ENCODE results near the gene ARPC1A. TPM values are rescaled to one million over a fixed set of nuclear protein-coding genes. Genes with fewer than 3 reads are reported as not detected.

Gene ARPC1A
- total and polyA plus RNA-seq, 2 of the 8 experiments (the other 6 are each of a cell fraction or from before 2014, with no cell fraction given), result 123 to 155 TPM

DNA sequence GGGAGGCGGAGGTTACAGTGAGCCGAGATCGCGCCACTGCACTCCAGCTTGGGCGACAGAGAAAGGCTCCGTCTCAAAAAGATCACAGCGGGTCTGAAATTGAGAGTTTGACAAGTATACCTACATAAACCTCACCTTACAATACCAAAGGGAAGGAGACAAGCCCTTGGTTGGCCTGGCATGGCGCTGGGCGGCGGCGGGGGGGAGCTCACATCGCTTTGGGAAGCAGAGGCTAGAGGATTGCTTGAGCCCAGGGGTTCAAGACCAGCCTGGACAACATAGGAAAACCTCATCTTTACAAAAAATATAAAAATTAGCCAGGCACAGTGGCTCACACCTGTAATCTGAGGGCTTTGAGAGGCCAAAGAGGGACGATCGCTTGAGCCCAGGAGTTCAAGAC, 1.1 kb upstream of the ARPC1A start:
- no peak overlapping the region for H3K56ac ChIP-seq (replicated peaks; ENCODE audit: insufficient read length, low read depth, low read length)
- H2BK5ac ChIP-seq (ENCODE audit: low read depth, low read length), result no peak overlapping the region
- no peak overlapping the region for H3K23ac ChIP-seq (ENCODE audit: insufficient read length)
- TF ChIP-seq SP1 (IDR thresholded peaks at IDR 0.05; ENCODE audit: low read depth, low read length), result no peak
- TF ChIP-seq CTBP2 (IDR thresholded peaks at IDR 0.05; ENCODE audit: borderline replicate concordance, insufficient read depth, insufficient read length, low read length), result no peak
- no peak for TF ChIP-seq BCL11A (IDR thresholded peaks at IDR 0.05; ENCODE audit: low read depth in 2 of 2, low read length in 2 of 2)
- TF ChIP-seq EGR1 (IDR thresholded peaks at IDR 0.05; ENCODE audit: borderline replicate concordance, low read depth, low read length), result no peak
- no peak for TF ChIP-seq CBX8 (IDR thresholded peaks at IDR 0.05; ENCODE audit: borderline replicate concordance, low read depth, low read length)
- TF ChIP-seq SRF (IDR thresholded peaks at IDR 0.05; ENCODE audit: low read depth, low read length), result no peak
- TF ChIP-seq GABPA (IDR thresholded peaks at IDR 0.05; ENCODE audit: borderline replicate concordance, insufficient read depth, low read length), result no peak
- no peak for TF ChIP-seq HDAC2 (IDR thresholded peaks at IDR 0.05; ENCODE audit: borderline replicate concordance in 1 of 2, low read depth in 2 of 2, low read length in 2 of 2)
- no peak for TF ChIP-seq YY1 (IDR thresholded peaks at IDR 0.05; ENCODE audit: low read depth, low read length)
- TF ChIP-seq RBBP5 (IDR thresholded peaks at IDR 0.05; ENCODE audit: borderline replicate concordance, low read depth, low read length), result no peak
- H3K4me2 ChIP-seq (ENCODE audit: insufficient read depth in 1 of 2, low read depth in 2 of 2, low read length in 2 of 2), result peak overlapping the region; percentile 72 to 75
- peak overlapping the region in 2 of 4 experiments; percentile 70 to 98; a peak in 5 of 8 replicates for H3K4me3 ChIP-seq (ENCODE audit: extremely low read depth in 1 of 4, insufficient read depth in 2 of 4, low read depth in 3 of 4, low read length in 4 of 4)
- no peak overlapping the region for H2BK15ac ChIP-seq (ENCODE audit: low read length)
- H3K4ac ChIP-seq (replicated peaks; ENCODE audit: insufficient read length, low read depth, low read length), result no peak overlapping the region
- H4K20me1 ChIP-seq (replicated peaks in 1 of 2; ENCODE audit: control insufficient read depth in 1 of 2, insufficient read depth in 2 of 2, low read length in 2 of 2), result peaks cover 0 to 4% of the 10 kb centered on the region in 2 experiments
- no peaks in the 10 kb centered on the region; the same call in 1 of the 2 replicates for H3K79me1 ChIP-seq (ENCODE audit: low read depth, low read length)
- H3K79me2 ChIP-seq (ENCODE audit: control insufficient read depth in 1 of 2, insufficient read depth in 2 of 2, low read length in 2 of 2), result peaks cover 0 to 30% of the 10 kb centered on the region in 2 experiments; a peak in 3 of 4 replicates
- H3K27me3 ChIP-seq (replicated peaks in 1 of 4; ENCODE audit: control insufficient read depth in 3 of 4, extremely low read depth in 1 of 4, insufficient read depth in 3 of 4, low read length in 3 of 4), result no peaks in the 10 kb centered on the region
- no peaks in the 10 kb centered on the region for H3K9me3 ChIP-seq (ENCODE audit: insufficient read depth in 2 of 2, low read depth in 1 of 2, low read length in 1 of 2)
- POLR2A ChIA-PET (ENCODE audit: partially characterized antibody), result interaction anchor here (0.7 to 1.6 kb wide), 6 partner anchors 9 to 278 kb away, joined by 3 to 6 read pairs (median 3); partner anchors contain the start of genes BUD31 and PDAP1
- H4K5ac ChIP-seq (ENCODE audit: insufficient read length, low read depth, low read length), result no peak overlapping the region
- peaks cover 7% of the 10 kb centered on the region for H3K23me2 ChIP-seq (ENCODE audit: low read depth, low read length)
- H2BK12ac ChIP-seq (ENCODE audit: low read depth, low read length), result no peak overlapping the region
- CTCF ChIA-PET (ENCODE audit: partially characterized antibody), result interaction anchor here (0.6 to 8.3 kb wide), 4 partner anchors 11 to 287 kb away, joined by 3 to 50 read pairs (median 3); partner anchors contain the start of gene BUD31
- H3K4me1 ChIP-seq (replicated peaks in 1 of 4; ENCODE audit: control insufficient read depth in 3 of 4, insufficient read depth in 4 of 4, low read length in 3 of 4), result peaks cover 0 to 5% (median 1%) of the 10 kb centered on the region in 4 experiments; a peak in 2 of 7 replicates
- H2AK5ac ChIP-seq (ENCODE audit: low read depth, low read length), result no peak overlapping the region
- 91% methylated on average over 13 of the region's 14 CpGs; no CpG with 5 or more reads in 1 of the 2 experiments for WGBS, 2 experiments (ENCODE audit: extremely low coverage in 1 of 2, insufficient coverage in 1 of 2, insufficient read length in 1 of 2, insufficient replicate concordance in 2 of 2, low coverage in 1 of 2, low lambda C conversion rate in 2 of 2, missing lambda C conversion rate in 1 of 2)
- no peak for DNase-seq (ENCODE audit: low read depth in 1 of 2, low spot score in 2 of 2)
- H3K18ac ChIP-seq (ENCODE audit: extremely low read depth, low read length), result no peak overlapping the region
- no peak overlapping the region for H4K91ac ChIP-seq (replicated peaks; ENCODE audit: insufficient read length, low read length)
- no peak for FAIRE-seq
- H4K8ac ChIP-seq (ENCODE audit: extremely low read depth, insufficient read depth, low read length), result peak overlapping the region; percentile 14; the same call in 1 of the 2 replicates
- no peak overlapping the region; a peak in 1 of 7 replicates for H3K9ac ChIP-seq (replicated peaks in 1 of 4; ENCODE audit: extremely low read depth in 1 of 4, low read depth in 3 of 4, low read length in 3 of 4)
- H2BK120ac ChIP-seq (replicated peaks; ENCODE audit: low read depth, low read length), result no peak overlapping the region
- H2AFZ ChIP-seq (ENCODE audit: low read length), result no peak overlapping the region
- H3K36me3 ChIP-seq (ENCODE audit: control insufficient read depth in 2 of 4, insufficient read depth in 4 of 4, low read length in 3 of 4), result no peaks in the 10 kb centered on the region
- no peak overlapping the region for H2BK20ac ChIP-seq (ENCODE audit: low read length)
- no peak overlapping the region for H3K27ac ChIP-seq (ENCODE audit: low read depth, low read length)
- no peak overlapping the region for H3K14ac ChIP-seq (ENCODE audit: insufficient read length)
